ENCODE results near the gene SIAH2.

SIAH2 gene

GRCh38 chr3:150755902-150756301, 7.1 kb downstream of the SIAH2 start:
- DNase-seq (ENCODE audit: low read depth), result no peak
- TF ChIP-seq, protein P1, sequence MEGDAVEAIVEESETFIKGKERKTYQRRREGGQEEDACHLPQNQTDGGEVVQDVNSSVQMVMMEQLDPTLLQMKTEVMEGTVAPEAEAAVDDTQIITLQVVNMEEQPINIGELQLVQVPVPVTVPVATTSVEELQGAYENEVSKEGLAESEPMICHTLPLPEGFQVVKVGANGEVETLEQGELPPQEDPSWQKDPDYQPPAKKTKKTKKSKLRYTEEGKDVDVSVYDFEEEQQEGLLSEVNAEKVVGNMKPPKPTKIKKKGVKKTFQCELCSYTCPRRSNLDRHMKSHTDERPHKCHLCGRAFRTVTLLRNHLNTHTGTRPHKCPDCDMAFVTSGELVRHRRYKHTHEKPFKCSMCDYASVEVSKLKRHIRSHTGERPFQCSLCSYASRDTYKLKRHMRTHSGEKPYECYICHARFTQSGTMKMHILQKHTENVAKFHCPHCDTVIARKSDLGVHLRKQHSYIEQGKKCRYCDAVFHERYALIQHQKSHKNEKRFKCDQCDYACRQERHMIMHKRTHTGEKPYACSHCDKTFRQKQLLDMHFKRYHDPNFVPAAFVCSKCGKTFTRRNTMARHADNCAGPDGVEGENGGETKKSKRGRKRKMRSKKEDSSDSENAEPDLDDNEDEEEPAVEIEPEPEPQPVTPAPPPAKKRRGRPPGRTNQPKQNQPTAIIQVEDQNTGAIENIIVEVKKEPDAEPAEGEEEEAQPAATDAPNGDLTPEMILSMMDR (IDR thresholded peaks at IDR 0.05; ENCODE audit: low read depth, low read length, missing control alignments), result no peak
- in situ Hi-C loops (cut with HindIII; ENCODE audit: low sequenced_read_pairs), result no loop called here
- no peak overlapping the region for H3K4me3 ChIP-seq (ENCODE audit: low read depth, low read length)

- no peak overlapping the region for H3K4me3 ChIP-seq (ENCODE audit: low read depth, low read length)
- TF ChIP-seq, protein P1 (IDR thresholded peaks at IDR 0.05; ENCODE audit: low read depth, low read length, missing control alignments), result no peak
- no peak for DNase-seq (ENCODE audit: low read depth)
- in situ Hi-C loops (cut with HindIII; ENCODE audit: low sequenced_read_pairs), result no loop called here
These were observed 8.1 kb downstream of the SIAH2 start for GRCh38 chr3:150754896-150755295.

DNA sequence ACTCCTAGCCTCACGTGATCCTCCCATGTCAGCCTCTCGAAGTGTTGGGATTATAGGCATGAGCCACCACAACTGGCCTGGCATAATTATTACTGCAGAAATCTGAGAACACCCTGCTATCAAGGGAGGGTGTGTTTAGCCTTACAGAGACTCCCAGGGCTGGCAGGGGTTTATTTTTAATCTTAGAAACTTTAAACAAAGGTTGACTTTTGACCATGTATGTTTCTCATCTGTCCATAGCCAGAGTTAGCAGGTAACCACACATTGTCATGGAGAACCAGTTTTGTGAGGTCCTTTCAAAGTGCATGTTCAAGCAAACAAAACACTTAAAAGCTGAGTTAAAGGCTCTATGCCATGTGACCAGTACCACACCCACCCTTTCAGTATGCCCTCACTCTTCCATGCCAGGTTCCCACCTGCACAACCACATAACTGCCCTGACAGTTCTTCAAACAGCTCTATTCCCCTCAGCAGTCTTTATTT, 11.1 kb downstream of the SIAH2 start:
- no peak for DNase-seq (ENCODE audit: low read depth)
- in situ Hi-C loops (cut with HindIII; ENCODE audit: low sequenced_read_pairs), result no loop called here
- H3K4me3 ChIP-seq (ENCODE audit: low read depth, low read length), result no peak overlapping the region
- TF ChIP-seq, protein P1 (IDR thresholded peaks at IDR 0.05; ENCODE audit: low read depth, low read length, missing control alignments), result no peak

DNA sequence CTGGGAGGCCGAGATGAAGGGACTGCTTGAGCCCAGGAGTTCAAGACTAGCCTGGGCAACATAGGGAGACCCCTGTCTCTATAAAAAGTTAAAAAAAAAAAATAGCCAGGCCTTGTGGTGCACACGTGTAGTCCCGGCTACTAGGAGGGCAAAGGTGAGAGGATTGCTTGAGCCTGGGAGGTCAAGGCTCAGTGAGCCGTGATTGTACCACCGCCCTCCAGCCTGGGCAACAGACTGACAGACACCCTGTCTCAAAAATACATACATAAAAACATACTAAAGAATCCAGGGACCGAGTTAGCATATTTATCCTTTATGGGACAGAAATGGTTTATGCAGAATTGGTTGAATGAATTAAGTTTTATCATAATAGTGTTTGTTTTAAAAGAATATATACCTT, 13.7 kb downstream of the SIAH2 start:
- H3K4me3 ChIP-seq (ENCODE audit: low read depth, low read length), result no peak overlapping the region
- TF ChIP-seq, protein P1 (IDR thresholded peaks at IDR 0.05; ENCODE audit: low read depth, low read length, missing control alignments), result no peak
- in situ Hi-C loops (cut with HindIII; ENCODE audit: low sequenced_read_pairs), result no loop called here
- no peak for DNase-seq (ENCODE audit: low read depth)

DNA sequence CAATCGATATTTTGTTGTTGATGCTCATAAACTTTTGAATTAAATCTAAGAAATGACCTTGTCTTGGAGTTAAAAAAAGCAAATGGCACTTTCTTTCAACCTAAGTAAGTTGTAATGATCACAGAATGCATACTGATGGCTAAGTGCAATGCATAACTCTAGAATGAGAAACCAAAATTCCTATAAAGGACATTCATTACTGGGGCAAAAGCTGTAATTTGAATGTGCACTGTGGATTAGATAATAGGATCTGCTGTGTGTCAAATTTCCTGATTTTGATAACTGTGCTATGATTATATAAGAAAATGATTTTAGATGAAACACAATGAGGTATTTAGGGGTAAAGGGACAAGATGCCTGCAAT, 14.3 kb downstream of the SIAH2 start:
- in situ Hi-C loops (cut with HindIII; ENCODE audit: low sequenced_read_pairs), result no loop called here
- no peak overlapping the region for H3K4me3 ChIP-seq (ENCODE audit: low read depth, low read length)
- TF ChIP-seq, protein P1 (IDR thresholded peaks at IDR 0.05; ENCODE audit: low read depth, low read length, missing control alignments), result no peak
- no peak for DNase-seq (ENCODE audit: low read depth)

- no peak overlapping the region for H3K4me3 ChIP-seq (ENCODE audit: low read depth, low read length)
- DNase-seq (ENCODE audit: low read depth), result no peak
- in situ Hi-C loops (cut with HindIII; ENCODE audit: low sequenced_read_pairs), result no loop called here
- TF ChIP-seq, protein P1 (IDR thresholded peaks at IDR 0.05; ENCODE audit: low read depth, low read length, missing control alignments), result no peak
These were observed 14.9 kb downstream of the SIAH2 start for GRCh38 chr3:150747886-150748683.
